CD4-positive, alpha-beta T cell treated with Interleukin-6 at 100 ng/mL for 8 hours (primary cell): ENCODE results near the gene LBH.
"Not testable (repeated sequence)": the region's sequence is repeated elsewhere in the genome, so short reads cannot be mapped to it uniquely, and the experiment has no call there.

Experiments
- DNase-seq: peaks from one replicate; pipeline ENCODE4 v3.0.0-alpha.2; 2020; ENCODE audit warnings: mixed read lengths, low spot score

LBH gene

DNA sequence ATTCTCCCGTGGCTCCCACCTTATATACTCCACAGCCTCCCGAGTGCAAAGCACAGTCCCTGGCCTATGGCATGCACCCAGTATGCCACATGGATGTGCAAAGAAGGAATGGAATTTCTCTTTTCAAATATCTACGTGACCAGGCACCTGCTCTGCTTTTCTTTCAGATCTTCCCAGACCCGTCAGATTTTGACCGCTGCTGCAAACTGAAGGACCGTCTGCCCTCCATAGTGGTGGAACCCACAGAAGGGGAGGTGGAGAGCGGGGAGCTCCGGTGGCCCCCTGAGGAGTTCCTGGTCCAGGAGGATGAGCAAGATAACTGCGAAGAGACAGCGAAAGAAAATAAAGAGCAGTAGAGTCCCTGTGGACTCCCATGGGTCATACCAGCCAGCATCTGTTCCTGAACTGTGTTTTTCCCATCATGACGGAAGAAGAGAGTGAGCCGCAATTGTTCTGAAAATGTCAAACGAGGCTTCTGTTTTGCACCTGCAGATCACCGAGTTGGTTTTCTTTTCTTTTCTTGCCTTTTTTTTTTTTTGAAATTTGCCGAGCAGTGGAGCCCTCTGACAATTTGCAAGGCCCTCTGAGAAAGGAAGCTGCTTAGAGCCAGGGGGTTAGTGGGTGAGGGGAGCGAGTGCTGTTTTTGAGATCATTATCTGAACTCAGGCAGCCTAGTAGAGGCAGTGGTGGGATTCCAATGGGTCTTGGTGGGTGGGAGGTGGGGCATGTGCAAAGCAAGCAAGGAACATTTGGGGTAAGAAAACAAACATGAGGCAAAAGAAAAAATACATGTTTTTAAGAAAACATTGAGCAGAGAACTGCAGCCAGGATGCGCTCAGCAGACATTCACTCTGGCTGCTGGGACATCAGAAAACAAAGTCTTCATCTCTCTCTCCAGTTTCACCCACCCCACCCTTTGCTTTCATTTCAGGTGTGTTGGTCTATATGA, 26.2 kb downstream of the LBH start:
- DNase-seq = peak; percentile 52

DNA sequence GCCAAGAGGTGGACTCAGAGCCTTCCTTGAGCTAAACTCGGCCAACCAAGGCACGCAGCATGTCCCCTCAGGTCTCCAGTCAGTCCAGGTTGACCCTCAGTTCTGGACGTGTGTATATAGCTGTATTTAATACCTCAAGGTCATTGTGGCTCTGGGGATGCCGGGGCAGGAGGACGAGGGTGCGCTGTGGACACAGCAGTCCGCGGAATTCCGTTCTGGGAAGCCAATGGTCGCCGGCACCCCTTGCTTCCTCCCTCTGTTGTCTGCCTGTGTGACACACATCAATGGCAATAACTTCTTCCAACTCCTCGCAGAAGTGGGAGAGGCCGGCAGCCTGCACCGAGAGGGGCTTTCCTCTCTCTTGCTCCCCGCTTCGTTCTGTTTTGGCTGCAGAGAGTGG, 27.7 kb downstream of the LBH start:
- no peak for DNase-seq

DNA sequence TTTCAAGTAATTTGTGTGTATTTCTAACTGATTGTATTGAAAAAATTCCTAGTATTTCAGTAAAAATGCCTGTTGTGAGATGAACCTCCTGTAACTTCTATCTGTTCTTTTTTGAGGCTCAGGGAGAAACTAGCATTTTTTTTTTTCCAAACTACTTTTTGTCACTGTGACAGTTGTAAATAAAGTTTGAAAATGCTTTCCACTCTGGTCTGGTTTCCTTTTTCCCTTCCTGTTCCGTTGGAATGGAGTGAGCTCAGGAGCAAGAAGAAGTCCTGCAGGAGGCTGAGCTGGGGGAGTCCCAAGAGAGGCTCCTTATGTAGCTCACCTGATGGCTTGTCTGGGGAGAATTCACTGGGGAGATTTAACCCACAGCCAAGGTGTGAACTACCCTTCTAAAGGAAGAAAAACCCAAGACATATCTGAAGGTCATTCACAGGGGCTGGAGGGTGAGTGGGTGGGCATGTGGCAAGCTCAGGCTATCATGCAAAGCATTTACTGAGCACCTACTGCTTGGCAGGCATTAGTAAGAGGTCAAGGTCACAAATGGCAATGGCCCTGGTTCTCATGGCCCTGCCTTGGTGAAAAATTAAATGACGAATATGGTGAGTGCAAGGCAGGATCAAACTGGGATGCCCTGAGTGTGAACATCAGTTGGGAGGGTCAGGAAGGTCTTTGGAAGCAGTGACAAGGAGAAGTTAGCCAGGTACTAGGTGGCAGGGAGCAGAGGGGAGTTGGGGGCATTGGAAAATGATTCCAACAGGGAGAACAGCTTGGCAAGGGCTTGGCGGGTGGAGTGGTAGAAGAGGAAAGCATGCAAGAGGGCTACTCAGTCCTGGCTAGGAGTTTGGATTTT, 28.7 kb downstream of the LBH start:
- no peak for DNase-seq

DNA sequence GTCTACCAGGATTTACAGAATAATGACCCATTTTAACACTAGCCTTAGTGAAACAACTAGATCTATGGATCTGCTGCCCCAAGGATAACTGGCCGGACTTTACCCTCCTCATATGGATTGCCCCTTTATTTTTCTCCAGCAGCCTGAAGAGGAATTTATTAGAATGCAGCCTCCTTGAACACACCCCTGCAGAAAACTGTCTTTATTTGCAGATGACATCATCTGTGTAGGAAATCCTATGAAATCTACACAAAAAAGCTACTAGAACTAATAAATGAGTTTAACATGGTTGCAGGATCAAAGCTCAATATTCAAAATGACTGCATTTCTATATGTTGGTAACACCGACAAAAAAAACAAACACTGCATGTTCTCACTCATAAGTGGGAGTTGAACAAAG, 29.6 kb downstream of the LBH start:
- no peak for DNase-seq

DNA sequence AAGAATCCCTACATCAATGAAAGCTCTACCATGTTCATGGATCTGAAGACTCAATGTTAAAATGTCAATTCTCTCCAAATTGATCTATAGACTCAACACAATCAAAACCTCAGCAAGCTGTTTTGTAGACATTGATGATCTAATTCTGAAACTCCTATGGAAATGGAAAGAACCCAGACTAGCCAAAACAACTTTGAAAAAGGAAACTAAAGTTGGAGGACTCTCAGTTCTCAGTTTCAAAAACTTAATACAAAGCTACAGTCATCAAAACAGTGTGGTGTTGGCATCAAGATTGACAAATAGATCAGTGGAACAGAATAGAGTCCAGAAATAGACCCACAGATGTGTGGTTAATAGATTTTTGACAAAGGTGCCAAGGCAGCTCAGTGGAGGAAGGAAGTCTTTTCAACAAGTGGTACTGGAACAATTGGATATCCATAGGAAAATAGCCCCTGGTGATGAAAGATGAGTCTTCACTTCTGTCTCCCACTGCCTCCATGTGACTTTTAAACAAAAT, 30.4 kb downstream of the LBH start:
- no peak for DNase-seq

DNA sequence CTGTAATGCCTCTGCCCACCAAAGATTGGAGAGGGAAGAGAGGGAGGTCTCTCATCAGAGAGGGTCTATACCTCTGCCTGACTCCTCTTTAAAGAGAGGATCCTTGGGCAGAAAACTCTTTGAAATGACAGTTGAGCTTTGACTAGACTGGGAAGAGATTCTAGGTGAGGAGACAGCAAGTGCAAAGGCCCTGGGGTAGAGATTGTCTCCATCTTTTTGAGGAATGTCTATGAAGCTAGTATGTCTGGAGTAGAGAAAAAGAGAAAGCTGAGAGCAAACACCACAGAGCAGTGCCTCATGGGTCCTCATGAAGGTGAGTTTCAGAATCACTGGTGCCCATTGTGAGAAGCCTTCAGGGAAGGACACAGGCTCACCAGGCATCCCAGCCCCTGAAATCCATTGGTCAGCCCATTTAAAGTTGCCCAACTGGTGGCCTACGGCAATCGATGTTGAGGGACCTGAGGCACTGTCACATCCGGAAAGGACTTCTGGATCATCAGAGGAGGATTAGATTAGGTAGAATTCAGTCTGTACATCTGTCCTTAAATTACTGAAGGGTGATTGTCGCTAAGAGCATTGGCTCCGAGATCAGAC, 31.5 kb downstream of the LBH start:
- DNase-seq = no peak

DNA sequence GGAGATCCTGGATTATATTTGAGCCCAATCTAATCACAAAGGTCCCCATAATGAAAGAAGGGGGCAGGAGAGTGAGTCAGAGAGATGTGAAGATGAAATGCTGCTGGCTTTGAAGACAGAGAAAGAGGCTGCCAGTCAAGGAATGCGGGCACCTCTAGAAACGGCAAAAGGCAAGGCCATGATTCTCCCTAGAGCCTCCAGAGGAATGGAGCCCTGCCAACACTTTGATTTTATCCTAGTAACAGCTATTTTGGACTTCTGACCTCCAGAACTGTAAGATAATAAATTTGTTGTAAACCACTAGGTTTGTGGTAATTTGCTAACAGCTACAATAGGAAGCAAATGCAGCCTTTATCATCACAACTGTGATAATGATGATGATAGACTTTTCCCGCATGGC, 32.9 kb downstream of the LBH start:
- no peak for DNase-seq

DNA sequence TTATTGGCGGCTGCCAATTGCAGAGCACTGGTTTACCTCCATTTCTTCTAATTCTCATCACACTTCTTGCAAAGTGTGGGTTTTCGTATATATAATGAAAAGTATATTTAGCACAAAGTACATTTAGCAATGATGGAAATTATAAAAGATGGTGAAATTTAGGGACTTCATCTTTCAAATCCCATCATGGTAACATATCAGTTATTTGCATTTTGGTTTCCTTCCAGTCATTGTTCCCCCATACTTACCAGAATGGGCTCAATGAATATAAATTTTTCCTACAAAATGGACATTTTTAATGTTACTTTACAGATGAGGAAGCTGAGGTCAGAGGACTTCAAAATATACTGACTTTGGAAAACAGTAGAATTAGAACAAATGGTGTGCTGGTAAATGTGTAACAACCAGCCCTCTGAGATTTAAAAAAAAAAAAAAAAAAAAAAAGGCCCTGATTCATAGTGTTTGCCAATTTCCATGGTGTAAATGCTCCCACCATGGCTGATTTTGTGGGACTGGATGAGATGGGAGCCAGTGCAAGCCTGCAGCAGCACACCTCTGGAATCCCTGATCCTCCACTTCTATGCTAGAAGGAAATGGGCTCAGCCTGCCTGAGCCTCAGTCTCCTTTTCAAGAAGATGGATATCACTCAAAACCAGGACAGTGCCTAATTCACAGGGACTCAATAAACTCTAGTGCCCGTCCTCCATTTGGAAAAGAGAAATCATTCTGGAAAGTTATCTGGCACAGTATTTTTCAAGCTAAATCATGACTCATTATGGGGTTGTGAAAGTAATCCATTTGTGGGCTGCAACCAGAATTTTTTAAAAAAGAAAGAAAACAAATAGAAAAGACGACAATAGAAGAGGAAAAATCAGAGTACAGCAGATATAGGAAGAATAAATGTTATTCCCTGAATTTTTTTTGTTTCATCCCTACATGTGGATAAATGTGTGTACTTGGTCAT, 34.0 kb downstream of the LBH start:
- DNase-seq = no peak

DNA sequence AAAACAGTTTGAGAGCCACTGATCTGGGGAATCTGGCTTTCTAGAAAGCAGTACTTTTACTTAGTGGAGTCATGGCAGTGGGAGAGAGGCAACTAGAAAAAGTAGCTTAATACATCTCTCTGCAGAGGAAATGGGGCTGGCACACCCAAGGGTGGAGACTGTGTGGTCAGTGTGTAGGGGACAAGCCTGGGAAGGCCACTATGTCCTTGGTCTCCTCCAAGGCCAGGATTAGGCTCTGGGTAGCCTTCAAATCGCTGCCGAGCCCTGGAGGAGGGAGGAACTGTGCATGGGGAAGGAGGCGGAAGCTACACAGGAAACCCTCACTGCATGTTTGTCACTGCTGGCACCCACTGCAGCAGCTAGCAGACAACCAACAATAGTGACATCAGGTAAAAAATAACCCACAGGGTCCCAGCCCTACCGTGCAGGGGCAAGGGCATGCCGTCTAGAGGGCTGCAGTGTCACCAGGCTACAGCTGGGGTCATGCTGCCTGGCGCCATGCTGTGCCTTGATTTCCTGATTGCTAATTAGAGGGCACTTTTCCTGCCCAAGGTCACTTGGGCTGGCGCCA, 34.8 kb downstream of the LBH start:
- DNase-seq = peak; percentile 82

DNA sequence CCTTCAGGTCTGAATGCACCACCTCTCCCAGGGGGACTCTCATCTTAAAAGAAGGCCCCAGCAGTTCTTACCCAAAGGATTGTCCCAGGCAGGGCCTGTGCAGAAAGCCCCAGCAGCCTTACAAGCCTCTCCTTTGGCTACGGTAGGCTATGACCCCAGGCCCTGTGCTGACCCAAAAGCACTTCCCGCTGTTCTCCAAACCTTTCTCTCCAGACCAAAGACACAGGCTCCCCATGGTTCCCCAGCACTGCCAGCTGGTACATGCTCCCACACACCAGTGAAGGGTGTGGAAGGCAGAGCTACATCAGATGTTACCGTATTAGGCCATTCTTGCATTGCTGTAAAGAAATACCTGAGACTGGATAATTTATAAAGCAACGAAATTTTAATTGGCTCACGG, 35.4 kb downstream of the LBH start:
- no peak for DNase-seq

DNA sequence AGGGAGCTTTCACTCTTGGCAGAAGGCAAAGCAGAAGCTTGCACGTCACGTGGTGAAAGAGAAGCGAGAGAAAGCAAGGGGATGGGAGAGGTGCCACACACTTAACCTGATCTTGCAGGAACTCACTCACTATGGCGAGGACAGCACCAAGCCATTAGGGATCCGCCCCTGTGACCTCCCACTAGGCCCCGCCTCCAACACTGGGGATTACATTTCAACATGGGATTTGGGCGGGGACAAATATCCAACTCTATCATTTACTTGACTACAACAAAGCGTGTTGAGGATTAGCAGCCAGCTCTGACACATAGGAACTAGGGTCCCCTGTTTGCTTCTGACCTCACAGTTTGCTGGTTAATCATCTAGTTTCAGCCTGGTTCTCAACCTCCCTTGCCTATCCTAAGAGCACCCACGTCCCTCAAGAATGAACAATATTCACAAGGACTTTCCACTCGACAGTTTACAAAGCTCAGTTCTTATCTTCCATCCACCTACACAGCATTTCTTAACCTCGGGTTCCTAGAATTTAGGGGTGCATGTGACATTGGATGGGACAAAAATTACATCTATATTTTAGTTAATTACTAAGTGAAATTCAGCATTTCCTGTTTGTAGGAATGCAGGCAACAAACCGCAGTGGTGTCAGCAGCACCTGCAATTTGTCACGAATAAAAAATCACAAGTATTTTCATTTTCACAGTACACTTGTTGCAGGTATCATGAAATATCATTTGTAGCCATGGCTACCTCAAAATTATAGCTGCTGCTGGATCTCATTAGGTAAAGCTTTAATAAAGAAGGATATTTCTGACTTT, 36.0 kb downstream of the LBH start:
- peak; percentile 42 for DNase-seq

DNA sequence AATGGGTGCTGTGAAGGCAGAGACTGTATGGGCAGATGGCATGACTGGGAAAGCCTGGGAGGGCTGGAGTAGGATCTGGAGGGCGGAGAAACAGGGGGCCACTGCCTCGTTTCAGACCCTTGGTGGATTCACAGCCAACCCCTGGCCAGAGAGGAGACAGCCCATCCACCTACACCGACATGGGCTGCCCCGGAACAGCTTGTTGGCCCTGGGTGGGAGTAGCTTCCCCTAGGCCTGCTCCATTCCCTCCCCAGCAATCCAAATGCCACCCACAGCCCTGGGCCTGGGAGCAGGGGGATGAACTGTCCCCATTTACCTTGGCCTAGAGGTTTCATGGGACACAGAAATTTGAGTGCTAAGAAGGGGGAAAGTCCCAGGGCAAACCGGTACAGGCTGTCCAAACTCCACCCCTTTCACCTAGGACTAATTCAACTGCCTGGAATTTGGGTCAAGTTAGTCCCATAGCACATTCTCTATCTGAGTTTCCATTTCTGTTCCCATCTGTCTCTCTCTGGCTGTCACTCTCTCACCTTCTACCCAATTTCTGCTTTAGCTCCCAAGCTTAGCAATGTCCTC, 37.0 kb downstream of the LBH start:
- no peak for DNase-seq

DNA sequence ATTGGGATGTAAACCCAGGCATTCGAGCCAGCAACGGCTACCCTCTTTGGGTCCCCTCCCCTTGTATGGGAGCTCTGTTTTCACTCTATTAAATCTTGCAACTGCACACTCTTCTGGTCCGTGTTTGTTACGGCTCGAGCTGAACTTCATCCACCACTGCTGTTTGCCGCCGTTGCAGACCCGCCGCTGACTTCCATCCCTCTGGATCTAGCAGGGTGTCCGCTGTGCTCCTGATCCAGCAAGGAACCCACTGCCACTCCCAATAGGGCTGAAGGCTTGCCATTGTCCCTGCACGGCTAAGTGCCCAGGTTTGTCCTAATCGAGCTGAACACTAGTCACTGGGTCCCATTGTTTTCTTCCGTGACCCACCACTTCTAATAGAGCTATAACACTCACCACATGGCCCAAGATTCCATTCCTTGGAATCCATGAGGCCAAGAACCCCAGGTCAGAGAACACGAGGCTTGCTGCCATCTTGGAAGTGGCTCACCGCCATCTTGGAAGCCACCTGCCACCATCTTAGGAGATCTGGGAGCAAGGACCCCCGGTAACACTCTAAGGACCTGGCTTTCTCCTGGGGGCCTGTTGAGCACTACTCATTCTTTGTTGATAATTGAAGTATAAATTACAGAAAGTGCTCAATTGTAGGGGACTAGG, 37.9 kb downstream of the LBH start:
- DNase-seq = not testable (repeated sequence)

DNA sequence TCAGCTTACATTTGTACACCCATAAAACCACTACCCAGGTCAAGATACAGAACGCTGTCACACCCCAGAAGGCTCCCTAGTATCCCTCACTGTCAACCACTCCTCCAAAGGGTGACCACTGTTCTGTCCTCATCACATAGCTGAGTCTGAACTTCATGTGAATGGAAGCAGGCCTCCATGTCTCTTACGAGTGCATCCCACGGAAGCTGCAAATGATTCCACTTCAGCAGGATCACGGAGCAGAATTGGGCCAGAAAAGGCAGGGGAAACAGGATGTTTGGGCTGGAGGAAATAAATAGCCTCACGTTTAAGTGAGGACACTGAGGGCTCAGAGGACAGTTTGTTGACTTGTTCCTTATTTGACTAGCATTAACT, 38.4 kb downstream of the LBH start:
- no peak for DNase-seq

DNA sequence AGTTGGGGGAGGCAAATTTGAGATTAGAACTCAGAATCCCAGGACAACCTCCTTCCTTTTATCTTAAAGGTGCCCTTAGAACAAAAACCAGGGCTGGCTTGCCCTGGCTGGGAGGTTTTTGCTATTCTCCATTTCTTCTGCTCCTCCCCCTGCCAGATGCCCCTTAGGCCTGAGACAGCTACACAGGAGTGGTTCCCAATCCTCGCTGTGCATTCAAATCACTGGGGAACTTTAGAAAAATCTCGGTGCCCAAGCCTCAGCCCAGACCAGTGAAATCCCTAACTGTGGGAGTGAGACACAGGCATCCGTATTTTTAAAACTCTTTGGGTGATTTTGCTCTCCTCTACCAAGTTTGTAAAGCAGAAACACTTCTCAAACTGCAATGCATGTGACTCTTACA, 38.8 kb downstream of the LBH start:
- no peak for DNase-seq

DNA sequence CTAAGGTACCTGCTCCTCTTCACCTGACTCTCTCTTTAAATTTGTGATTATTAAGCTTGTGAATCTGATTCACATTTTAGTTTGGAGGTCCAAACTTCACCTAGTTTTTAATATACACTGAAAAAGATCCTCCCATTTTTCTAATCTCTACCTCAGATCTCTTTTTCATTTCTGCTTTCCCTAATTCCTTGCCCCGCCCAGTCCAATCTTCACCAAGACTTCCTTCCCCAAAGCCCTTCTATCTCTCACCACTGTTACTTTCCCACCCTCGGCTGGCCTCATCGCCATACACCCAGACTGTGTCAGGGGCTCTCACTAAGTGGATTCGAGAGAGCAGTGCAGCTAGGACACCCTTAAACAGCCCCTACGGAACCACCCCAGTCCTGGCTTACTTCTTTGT, 40.0 kb downstream of the LBH start:
- no peak for DNase-seq

DNA sequence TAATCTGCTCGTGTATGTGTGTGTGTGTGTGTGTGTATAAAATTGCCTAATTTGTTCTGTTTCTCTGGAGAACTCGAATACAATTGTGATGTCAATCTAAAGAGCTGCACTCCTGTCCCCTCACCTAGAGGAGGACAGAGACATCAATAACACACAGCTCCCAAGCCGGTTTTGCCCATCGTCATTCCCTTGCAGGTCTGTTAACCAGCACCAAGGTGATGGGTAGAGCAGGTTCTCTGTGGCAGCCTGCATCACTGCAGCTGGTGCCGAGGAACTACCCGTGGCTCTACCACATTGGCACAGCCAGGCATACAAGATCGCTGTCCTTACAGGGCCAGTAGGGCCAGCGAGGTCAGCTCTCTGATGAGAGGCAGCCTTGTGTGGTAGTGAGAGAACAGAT, 41.0 kb downstream of the LBH start:
- DNase-seq = no peak

DNA sequence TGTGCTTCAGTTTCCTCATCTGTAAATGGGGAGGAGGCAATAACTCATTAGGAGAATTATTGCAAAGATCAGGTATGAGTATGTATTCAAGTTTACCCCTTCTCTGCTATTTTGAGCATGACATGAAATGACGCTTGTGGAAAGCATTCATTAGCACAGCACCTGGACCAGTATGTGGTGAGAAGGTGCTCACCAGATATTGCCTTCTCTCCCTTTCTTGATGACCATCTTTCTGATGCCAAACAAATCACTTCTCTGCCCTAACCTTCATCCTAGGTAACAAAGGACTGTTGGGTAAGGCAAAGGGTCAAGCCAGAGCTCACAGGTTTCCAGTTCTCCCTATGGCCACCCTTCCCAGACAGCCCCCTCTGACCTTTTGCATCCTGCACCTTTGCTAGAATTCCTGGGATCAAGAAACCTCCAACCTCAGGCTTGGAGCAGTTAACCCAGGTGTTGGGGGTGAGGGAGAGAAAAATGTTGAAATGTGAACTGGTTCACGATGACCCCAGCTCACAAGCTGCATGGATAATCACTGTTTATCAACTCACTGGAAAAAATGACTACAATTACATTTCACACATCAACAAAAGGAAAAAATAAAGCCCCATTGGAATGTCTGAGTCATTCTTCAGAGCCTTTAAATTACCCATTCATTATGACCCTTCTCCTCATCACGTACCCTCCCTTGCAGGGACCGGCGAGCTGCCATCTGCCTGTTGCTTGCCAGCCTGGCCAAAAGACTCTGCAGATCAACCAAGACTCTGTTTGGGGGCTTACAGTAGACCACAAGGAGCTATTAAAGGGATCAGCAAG, 41.6 kb downstream of the LBH start:
- DNase-seq = no peak
